ENCODE data around the gene NDUFB4. TPM values are rescaled to one million over a fixed set of nuclear protein-coding genes. Genes with fewer than 3 reads are reported as not detected.

Gene NDUFB4
- total RNA-seq, 4 donors from 2014 or later, result 17.8 to 203 (median 91.8) TPM

DNA sequence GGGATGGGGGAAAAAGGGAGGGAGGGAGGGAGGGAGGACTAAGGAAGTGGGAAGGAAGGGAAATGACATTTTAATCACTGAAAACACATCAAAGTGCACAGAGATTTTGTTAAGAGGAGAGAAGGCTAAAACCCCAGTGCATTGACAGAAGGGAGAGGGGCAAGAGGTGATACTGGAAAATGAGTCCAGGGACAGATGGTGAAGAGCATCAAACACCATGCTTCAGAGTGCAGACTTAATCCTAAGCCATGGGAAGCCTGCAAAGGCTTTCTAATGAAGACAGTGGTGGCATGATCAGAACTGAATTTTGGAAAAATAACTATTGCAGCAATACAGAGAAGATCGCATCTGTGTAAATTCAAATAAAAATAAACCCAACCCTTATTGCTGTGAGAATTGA is 44.1 kb downstream of the NDUFB4 start:
- DNase-seq, result no peak
- Histone ChIP-seq H3K36me3 (no peaks in the 10 kb centered on the region), H3K27me3 (no peaks in the 10 kb centered on the region), H3K4me3 (no peak overlapping the region), H3K9me3 (no peaks in the 10 kb centered on the region), H3K27ac (no peak overlapping the region), H3K4me1 (no peaks in the 10 kb centered on the region)
- intact Hi-C loops (cut with DNase I; ENCODE audit: low total_unique reads), result no loop called here
- TF ChIP-seq, protein P1, sequence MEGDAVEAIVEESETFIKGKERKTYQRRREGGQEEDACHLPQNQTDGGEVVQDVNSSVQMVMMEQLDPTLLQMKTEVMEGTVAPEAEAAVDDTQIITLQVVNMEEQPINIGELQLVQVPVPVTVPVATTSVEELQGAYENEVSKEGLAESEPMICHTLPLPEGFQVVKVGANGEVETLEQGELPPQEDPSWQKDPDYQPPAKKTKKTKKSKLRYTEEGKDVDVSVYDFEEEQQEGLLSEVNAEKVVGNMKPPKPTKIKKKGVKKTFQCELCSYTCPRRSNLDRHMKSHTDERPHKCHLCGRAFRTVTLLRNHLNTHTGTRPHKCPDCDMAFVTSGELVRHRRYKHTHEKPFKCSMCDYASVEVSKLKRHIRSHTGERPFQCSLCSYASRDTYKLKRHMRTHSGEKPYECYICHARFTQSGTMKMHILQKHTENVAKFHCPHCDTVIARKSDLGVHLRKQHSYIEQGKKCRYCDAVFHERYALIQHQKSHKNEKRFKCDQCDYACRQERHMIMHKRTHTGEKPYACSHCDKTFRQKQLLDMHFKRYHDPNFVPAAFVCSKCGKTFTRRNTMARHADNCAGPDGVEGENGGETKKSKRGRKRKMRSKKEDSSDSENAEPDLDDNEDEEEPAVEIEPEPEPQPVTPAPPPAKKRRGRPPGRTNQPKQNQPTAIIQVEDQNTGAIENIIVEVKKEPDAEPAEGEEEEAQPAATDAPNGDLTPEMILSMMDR (IDR thresholded peaks at IDR 0.05), result no peak
- TF ChIP-seq POLR2A (IDR thresholded peaks at IDR 0.05), result no peak

DNA sequence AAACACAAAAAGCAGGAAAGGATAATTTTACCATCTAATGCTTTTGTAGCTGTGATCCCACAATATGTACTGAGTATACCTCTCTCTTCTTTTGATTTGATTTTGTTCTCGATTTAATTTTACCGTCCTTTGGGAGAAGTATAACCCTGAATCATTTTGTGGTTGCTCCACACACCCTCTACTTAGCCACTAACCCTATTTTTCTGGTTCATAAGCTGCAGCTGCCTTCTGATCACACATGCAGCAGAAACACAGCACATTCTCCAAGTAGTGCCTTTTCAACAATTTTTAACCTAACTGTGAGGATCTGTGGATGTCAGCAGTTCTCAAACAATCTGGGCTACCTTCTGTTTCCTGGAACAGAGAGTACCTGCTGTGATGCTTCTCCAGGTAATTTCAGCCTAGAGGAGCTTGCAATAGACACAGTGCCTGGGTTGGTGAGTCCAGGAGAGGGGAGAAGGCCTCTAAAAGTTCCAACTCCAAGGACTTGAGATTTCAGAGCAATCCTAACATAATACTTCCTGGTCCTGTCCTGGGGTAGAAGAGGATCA is 45.6 kb downstream of the NDUFB4 start:
- no peaks in the 10 kb centered on the region for H3K9me3 ChIP-seq
- no peak for DNase-seq
- no peak overlapping the region for H3K4me3 ChIP-seq
- TF ChIP-seq POLR2A (IDR thresholded peaks at IDR 0.05), result no peak
- TF ChIP-seq, protein P1 (IDR thresholded peaks at IDR 0.05), result no peak
- no peaks in the 10 kb centered on the region for H3K4me1 ChIP-seq
- intact Hi-C loops (cut with DNase I; ENCODE audit: low total_unique reads), result no loop called here
- H3K27me3 ChIP-seq, result no peaks in the 10 kb centered on the region
- H3K27ac ChIP-seq, result no peak overlapping the region
- H3K36me3 ChIP-seq, result no peaks in the 10 kb centered on the region

DNA sequence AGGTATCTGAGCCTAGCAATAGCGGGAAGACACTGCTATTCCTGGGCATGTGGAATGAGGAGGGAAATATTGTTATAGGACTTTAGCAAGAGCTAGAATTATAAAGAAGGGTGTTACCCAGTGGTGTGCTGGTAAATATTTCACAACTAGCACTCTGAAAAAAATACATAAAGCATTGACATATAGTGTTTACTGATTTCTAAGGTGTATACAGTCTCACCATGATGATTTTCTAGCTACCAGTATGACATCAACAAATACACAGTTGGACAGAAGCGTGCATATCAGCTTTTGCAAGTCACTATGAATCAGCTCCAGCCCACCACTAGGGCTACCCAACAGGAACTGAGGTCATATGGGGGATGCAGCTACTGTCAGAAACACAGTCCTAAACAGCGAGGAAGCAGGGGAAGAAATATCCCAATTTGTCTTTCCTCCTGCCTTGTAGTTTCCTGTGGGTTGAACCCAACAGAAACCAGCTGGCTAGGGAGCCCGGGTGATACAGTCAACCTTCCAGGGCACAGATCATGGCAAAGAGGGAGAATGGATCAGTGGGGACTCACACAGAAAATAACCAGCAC is 46.3 kb downstream of the NDUFB4 start:
- Histone ChIP-seq H3K27me3 (no peaks in the 10 kb centered on the region), H3K36me3 (no peaks in the 10 kb centered on the region), H3K4me3 (no peak overlapping the region), H3K4me1 (no peaks in the 10 kb centered on the region), H3K27ac (no peak overlapping the region), H3K9me3 (no peaks in the 10 kb centered on the region)
- no peak for DNase-seq
- no peak for TF ChIP-seq POLR2A (IDR thresholded peaks at IDR 0.05)
- TF ChIP-seq, protein P1 (IDR thresholded peaks at IDR 0.05), result no peak
- intact Hi-C loops (cut with DNase I; ENCODE audit: low total_unique reads), result no loop called here

DNA sequence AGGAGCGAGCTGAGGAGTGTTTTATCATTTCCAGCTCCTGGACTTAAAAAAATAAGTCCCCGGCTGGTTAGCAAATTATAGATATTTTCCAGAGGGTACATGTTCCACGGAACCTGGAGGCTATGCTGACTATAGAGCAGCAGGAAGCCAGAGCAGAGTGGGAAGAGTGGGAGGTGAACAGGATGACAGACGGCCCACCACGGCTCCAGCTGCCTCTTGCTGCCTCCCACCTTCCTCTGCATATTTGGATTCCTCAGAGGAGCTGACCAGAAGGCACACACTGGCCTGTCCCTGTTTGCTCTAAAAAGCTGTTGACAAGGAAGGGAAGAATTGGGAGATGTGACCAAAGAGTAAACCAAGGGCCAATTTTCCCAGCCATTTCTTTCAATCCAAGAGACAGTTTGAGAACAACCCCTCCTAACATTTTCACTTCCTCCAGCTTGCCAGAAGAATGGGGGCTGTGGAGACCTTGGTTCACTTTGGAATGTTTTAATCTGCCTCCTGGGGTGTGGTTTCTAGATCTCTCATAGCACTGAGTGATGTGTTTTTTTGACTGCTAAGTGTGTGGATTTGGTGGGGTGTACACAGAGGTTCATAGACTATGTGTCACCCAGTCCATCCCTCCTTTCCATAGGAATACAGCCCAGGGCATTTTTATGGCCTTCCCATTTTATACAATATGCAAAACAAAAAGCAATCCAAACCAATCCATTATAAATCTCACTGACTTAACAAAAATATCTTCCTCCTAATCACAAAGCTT is 49.1 kb downstream of the NDUFB4 start:
- Histone ChIP-seq H3K27me3 (no peaks in the 10 kb centered on the region), H3K36me3 (no peaks in the 10 kb centered on the region), H3K27ac (no peak overlapping the region), H3K4me1 (no peaks in the 10 kb centered on the region), H3K9me3 (no peaks in the 10 kb centered on the region), H3K4me3 (no peak overlapping the region)
- intact Hi-C loops (cut with DNase I; ENCODE audit: low total_unique reads), result no loop called here
- TF ChIP-seq, protein P1 (IDR thresholded peaks at IDR 0.05), result no peak
- no peak for DNase-seq

DNA sequence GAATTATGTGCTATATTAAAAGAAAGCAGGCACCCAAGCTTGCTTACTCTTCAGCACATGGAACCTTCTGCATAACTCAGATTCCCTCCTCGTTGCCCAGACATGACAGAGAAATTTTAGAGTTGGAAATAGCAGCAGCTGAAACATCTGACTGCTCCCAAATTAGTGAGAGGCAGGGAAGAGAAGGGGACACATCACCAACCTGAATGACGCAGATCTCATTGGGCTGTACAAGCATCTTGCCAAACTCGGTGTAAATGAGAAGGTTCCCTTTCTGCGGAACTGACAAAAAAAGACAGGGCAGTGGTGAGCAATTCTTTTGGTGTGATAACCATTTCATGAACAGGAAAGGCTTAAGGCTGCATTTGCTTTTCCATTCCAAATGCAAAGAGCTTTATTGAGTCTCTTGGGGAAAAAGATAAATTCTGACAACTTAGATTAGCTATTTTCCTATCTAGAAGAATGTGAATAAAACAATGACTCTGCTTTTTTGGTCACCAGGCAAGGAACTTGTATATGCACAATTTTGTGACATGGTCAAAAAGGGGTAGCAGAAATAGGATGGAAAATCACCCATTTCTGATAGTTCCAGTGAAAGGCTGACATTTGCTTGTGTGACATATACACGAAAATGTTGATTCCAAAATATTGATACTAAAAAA is 50.8 kb downstream of the NDUFB4 start:
- Histone ChIP-seq H3K4me1 (no peaks in the 10 kb centered on the region), H3K4me3 (no peak overlapping the region), H3K9me3 (no peaks in the 10 kb centered on the region), H3K36me3 (no peaks in the 10 kb centered on the region), H3K27me3 (no peaks in the 10 kb centered on the region), H3K27ac (no peak overlapping the region)
- no peak for TF ChIP-seq POLR2A (IDR thresholded peaks at IDR 0.05)
- TF ChIP-seq, protein P1 (IDR thresholded peaks at IDR 0.05), result no peak
- no peak for DNase-seq
- intact Hi-C loops (cut with DNase I; ENCODE audit: low total_unique reads), result no loop called here
